Testis (tissue), 2 donors: Measurements from ENCODE around the gene INSR.

Experiments
- POLR2A ChIP-seq: fragments of 450-650 bp; IDR thresholded peaks from one replicate; pipeline ENCODE4 v1.6.1; 2017; ENCODE audit warnings: antibody characterized with exemption, mild to moderate bottlenecking, moderate library complexity
- TF ChIP-seq, protein P1 (sequence below), 3 experiments: fragments of 450-650 bp in 2 of 3; fragments of 200-600 bp in 1 of 3; sonication (generic) in 1 of 3; IDR thresholded peaks; one replicate each; pipeline ENCODE4 v1.5.1; 2016 to 2019; ENCODE audit warnings: antibody characterized with exemption in 3 of 3, mild to moderate bottlenecking in 2 of 3, moderate library complexity in 1 of 3

DNA sequence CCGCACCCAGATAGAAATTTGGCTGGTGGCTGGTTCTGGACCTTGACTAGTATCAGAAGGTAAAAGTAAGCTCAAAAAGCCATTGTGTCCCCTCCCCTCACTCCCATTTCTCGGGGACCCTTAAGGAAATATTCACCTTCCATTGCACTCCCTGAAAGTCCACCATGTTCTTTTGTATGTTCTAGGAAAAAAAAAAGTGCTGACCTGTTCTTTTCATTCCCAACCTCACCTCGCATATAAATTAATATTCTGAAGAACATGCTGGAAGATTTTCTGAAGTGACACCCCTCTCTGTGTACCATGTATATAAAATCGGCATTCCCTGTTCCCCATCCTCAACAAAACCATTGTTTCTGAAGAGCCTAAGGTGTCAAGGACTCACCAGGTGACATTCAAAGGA lies 181.5 kb downstream of the INSR start:
- TF ChIP-seq, protein P1, sequence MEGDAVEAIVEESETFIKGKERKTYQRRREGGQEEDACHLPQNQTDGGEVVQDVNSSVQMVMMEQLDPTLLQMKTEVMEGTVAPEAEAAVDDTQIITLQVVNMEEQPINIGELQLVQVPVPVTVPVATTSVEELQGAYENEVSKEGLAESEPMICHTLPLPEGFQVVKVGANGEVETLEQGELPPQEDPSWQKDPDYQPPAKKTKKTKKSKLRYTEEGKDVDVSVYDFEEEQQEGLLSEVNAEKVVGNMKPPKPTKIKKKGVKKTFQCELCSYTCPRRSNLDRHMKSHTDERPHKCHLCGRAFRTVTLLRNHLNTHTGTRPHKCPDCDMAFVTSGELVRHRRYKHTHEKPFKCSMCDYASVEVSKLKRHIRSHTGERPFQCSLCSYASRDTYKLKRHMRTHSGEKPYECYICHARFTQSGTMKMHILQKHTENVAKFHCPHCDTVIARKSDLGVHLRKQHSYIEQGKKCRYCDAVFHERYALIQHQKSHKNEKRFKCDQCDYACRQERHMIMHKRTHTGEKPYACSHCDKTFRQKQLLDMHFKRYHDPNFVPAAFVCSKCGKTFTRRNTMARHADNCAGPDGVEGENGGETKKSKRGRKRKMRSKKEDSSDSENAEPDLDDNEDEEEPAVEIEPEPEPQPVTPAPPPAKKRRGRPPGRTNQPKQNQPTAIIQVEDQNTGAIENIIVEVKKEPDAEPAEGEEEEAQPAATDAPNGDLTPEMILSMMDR (IDR thresholded peaks at IDR 0.05), result no peak
- TF ChIP-seq POLR2A, result no peak
